Stimulated activated CD4-positive, alpha-beta T cell treated with anti-CD3 and anti-CD28 coated beads, Interleukin-2, amount 100 ng/mL, for 48 hours (primary cell): ENCODE results near the gene PRR27.

Source experiments
- DNase-seq, 2 donors: peaks; one replicate each; pipeline ENCODE4 v3.0.0-alpha.2; 2020

PRR27 gene

GRCh38 chr4:70153937-70154336, at the start of gene PRR27:
Gene PRR27 (plus strand): TSS chr4:70154237. CDS start chr4:70154376, 139 bp downstream.
- no peak for DNase-seq

GRCh38 chr4:70110917-70111316, 43.1 kb upstream of the PRR27 start:
- no peak for DNase-seq

DNA sequence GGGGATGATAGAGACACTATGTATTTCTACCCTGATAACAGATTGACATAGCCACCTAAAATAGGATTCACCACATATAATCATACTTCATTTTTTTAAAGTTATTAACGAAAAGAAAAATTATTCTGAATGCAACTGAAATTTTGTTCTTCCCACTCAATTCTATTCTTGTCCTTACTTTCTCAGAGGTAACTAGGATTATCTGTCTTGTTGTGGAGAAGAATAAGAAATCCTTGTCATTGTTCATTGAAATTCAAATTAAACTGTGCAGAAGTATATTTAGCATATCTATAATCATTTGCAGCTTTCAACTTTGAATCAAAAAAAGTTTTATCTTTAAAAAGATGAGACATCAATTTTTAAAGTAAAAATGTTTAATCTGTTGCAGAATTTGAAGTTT, 40.4 kb upstream of the PRR27 start:
- no peak for DNase-seq

DNA sequence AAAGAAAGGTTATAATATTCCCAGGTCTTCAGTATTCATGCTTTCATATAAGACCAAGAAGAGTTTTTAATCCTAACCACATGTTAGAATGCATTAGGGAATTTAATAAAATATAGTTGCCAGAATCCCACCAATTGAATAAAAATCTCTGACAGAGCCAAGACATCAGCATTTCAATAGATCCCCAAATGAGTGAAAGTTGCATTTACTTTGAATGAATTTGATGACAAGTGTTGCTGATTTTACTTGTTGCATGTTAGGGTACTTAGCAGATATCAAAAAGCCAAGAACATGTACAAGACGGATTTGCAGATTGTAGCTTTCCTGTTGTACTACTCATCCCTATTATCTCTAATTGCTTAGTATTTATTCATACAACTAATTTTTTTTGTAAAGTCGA, 39.9 kb upstream of the PRR27 start:
- no peak for DNase-seq

DNA sequence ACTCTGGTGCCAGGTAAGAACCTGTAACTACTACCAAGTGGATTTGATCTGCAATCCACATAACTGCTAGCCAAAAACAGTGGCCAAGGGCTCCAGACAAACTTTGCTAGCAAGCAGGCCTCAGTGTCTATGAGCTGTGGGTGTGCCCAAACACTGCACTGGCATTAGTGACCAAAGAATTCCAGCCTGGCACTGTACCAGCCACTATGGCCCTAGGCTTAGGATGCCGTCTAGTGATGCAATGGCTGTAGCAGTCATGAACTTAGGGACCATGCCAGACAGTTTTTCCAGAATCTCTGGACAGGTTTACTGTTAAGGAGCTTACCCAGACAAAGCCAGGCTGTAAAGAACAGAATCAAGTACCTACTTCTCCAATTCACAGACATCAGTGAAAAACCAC, 33.7 kb upstream of the PRR27 start:
- no peak for DNase-seq

GRCh38 chr4:70133473-70133872, 20.6 kb upstream of the PRR27 start:
- DNase-seq: no peak

- DNase-seq: no peak
Measured at GRCh38 chr4:70138751-70139150, 15.3 kb upstream of the PRR27 start.

GRCh38 chr4:70151271-70151670, 2.8 kb upstream of the PRR27 start:
- no peak for DNase-seq

DNA sequence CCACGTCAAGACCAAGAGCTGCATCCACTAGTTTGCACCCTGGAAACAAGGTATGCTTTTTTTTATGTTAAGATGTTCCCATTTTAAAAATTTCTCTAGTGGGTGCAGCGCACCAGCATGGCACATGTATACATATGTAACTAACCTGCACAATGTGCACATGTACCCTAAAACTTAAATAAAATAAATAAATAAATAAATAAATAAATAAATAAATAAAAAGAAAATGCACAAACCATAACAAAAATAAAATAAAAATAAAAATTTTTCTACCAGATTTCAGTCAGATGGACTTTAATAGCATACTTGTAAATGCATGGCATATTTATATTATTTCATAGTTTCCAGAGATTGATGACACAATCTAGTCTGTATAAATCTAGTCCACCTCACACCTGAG, 1.9 kb upstream of the PRR27 start:
- no peak for DNase-seq

- no peak for DNase-seq
Measured at GRCh38 chr4:70158576-70158975, 4.5 kb downstream of the PRR27 start.

DNA sequence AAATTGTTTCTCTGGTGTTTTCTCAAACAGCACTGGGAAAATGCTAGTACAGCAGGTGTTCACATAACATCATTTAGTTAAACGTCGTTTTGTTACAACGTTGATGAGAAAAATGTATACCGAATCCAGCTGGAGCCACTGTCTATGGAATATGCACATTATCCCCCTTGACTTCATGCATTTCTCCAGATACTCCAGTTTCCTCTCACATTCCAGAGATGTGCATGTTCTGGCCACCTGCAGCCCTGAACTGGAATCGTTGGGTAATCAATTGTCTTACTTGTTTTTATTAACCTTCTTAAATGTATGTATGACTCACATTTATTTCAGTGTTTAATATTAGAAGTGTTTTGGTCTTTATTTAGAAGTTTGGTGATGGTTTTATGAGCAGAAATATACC, 23.1 kb downstream of the PRR27 start:
- no peak for DNase-seq

- DNase-seq: no peak
Measured at GRCh38 chr4:70178075-70178660, 24.1 kb downstream of the PRR27 start.

DNA sequence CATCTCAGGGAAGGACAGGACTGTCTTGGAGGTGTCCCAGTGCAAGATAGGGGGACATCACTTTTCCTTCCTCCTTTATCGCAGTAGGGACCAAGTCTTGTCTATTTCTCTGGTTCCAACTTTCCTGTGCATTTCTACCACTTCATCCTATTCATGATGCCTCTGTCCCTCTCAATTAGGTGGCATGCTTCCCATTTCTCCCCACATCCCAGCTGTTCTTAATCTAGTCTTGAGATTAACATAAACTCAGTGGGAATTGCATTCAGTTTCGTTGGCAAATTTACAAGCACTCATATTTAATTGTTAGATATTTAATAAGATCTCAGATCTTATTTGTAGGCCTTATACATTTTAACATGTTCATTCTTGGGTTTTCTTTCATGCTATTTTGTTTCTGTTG, 25.8 kb downstream of the PRR27 start:
- no peak for DNase-seq

DNA sequence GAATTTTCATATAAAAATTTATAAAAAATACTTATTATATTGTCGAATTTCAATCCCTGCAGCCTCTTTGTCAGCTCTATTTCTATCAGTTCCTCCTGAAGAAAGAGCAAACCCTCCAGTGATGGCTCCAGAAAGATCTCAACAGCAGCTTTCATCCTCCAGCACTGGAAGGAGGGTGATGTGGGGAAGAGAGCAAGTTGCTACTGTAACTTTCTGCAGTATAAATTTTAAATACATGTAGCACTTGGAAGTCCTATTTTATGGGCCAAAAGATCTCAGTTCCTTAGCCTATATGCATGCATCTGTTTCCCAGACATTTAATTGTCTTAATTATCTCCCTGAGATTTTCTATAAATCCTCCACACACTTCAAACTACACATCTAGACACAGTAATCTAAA, 27.8 kb downstream of the PRR27 start:
- DNase-seq: no peak

GRCh38 chr4:70182517-70183167, 28.6 kb downstream of the PRR27 start:
- DNase-seq: no peak

- peak; percentile 5 to 17 for DNase-seq
Measured at GRCh38 chr4:70183168-70183939, 29.3 kb downstream of the PRR27 start.

- DNase-seq: no peak
Measured at GRCh38 chr4:70183940-70184246, 29.9 kb downstream of the PRR27 start.

DNA sequence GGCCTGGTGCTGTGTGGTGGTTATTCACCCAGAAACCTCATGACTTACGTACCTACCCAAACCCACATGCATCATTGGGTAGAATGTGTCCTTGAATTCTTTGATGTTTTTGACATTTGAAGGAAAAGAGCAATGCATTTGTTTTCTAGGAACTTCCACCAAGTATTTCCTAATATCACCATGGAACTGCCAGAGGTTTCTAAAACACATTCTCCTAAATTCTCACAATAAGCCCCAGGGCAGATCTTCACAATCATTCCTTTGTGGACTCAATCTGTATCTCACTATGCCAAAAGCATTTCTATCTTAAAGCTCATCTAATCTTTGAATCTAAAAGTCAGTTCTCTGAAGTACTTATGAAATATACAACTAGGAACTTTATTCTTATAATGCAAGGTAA, 33.2 kb downstream of the PRR27 start:
- no peak for DNase-seq

- no peak for DNase-seq
Measured at GRCh38 chr4:70190579-70190978, 36.5 kb downstream of the PRR27 start.

DNA sequence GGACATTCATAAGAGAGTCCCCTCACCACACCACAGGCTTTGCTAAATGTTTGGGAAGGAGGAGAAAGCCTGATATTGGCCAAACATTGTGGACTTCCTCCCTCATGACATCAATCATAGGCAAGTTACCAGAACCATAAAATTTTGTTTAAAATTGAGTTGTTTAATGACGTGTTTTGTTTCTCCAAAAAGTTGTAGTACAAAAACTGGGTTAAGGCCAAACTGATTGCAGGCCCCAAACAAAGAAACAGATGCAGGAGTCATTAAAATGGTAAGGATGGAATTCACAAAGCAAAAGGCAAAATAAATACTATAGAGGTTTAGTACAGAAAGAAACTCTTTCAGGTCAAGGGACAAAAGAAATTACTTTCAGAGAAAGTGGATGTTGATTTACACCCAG, 37.6 kb downstream of the PRR27 start:
- no peak for DNase-seq

- no peak for DNase-seq
Measured at GRCh38 chr4:70192895-70193294, 38.9 kb downstream of the PRR27 start.

GRCh38 chr4:70195425-70195824, 41.4 kb downstream of the PRR27 start, which contains the start of gene ODAM:
Gene ODAM (plus strand): TSS chr4:70195725. CDS start chr4:70196544, 819 bp downstream.
- no peak for DNase-seq

GRCh38 chr4:70196857-70197256, 42.8 kb downstream of the PRR27 start:
- no peak for DNase-seq

DNA sequence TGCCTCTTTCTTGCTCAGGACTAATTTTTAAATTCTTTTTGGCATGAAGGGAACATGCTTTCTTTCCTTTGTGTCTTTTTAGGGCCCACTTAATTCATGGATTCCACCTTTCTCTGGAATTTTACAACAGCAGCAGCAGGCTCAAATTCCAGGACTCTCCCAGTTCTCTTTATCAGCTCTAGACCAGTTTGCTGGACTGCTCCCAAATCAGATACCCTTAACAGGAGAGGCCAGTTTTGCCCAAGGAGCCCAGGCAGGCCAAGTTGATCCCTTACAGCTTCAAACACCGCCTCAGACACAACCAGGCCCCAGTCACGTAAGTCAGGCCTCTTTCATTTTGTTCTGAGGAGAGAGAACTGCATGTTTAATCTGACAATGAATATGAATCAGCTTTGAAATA, 43.8 kb downstream of the PRR27 start:
- DNase-seq: no peak
